GM18520 (cell line): ENCODE measurements around the gene LARP1.
"Not testable (repeated sequence)": the region's sequence is repeated elsewhere in the genome, so short reads cannot be mapped to it uniquely, and the experiment has no call there.

Source experiments
- ATAC-seq: cut with Tn5 transposase; IDR thresholded peaks from one replicate; pipeline ENCODE4 v1.9.1; 2021; ENCODE audit not compliant: unreplicated experiment

The LARP1 gene

DNA sequence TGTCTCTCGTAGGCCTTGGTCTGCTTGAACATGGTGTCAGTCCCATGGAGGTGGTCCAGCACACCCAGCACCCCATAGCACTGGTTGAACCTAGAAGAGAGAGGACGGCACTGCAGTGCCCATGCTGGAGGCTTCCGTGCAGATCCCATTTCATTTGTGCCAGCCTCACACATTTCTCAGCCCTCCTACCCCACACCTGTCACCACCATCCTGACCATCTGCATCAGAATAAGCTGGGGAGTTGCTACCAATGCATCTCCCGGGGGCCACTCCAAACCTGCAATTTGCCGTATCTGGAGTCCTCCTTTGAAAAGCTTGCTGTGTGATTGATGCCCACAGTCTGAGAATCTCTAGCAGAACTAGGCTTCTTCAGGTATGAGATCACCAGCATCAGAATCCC, 65.2 kb downstream of the LARP1 start:
- no peak for ATAC-seq

DNA sequence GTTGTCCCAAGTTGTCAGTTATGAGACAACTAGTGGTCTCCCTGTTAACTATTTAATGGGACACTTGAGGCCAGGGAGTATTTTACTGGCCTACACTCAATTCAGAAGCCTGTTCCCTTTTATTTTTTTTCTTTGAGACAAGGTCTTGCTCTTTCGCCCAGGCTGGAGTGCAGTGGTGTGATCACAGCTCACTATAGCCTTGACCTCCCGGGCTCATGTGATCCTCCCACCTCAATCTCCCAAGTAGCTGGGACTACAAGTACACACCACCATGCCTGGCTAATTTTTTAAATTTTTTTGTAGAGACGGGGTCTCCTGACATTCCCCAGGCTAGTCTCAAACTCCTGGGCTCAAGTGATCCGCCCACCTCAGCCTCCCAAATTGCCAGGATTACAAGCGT, 67.7 kb downstream of the LARP1 start:
- ATAC-seq, result not testable (repeated sequence)

DNA sequence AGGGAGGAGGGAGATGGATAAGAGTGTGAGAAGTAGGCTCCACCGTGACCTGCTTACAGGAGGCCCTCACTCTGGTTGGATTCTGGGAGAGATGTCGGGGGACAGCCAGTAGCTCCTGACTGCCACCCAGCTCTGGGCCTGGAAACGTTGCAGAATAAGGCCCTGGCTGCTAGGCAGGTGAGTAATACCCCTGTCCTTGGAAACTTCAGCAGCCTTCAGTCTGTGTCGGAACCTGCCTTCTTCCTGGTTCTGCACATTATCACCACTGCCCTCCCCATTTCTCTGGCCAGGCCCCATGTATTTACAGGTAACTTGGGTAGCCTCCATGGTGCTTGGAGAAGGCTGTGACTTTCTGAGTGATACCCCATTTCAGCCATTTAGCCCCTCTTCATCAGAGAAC, 68.4 kb downstream of the LARP1 start:
- ATAC-seq, result no peak

DNA sequence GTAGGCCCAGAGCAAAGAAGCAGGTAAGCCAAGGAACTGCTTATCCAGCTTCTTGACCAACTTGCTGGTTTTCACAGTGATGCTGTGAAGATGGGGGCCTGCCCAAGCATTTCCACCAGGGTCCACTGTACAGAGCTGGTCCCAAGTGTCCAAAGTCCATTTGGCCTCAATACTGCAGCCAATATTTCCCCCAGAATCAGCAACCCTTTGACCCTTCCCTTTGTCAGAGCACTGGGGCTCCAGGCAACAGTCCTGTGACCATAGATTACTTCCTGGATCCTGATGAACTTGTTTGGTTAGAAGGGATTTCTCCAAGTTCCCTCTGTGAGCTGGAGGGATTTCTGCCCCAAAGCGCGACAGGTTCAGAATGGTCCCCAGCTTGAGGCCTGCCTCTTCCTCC, 68.9 kb downstream of the LARP1 start:
- no peak for ATAC-seq

DNA sequence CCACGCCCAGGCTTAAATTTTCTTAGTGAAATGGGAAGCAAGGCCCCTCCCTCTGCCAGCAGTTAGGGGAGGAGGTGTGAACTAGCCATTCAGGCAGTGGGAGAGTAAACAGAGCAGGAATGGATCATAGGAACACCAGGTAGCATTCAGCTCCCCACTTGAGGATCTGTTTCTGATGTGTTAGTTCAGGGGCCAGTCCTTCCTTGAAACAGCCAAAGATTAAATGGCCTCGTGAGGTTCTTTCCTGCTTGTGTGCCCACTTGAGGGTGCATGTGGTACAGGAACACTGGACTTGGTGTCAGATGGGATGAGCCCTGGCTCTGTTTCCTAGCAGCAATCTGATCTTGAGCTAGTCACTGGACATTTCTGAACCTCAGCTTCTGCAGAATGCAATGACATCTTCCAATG, 74.0 kb downstream of the LARP1 start:
- no peak for ATAC-seq

DNA sequence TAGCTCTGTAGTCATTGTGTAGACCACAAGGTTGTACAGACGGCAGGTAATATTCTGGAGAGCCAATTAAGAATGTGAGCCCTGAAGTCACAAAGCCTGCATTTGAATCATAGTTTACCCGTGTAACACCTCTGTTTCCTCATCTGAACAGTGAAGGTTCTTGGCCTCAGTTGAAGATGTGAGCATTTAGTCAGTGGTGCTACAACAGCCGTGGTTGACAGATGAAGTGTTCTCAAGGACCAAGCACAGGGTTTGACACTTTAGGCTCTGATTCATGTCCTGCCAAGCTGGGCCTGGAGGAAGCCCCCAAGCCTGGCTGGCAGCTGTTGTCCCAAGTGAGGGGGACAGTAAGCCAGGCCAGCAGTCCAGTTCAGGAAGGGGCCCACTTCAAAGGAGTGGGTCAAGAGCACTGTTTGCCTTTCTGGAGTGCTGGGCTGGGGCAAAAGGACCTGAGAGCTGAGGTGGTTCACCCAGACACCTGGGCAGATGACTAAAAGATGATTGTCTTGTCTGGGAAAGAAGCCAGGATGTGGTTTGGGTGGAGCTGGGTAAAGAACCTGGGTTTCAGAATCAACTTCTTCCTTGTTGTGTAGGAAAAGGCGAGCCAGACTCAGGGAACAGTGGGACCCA, 74.5 kb downstream of the LARP1 start:
- ATAC-seq, result no peak

GRCh38 chr5:154830219-154830595, 75.0 kb downstream of the LARP1 start:
- no peak for ATAC-seq

DNA sequence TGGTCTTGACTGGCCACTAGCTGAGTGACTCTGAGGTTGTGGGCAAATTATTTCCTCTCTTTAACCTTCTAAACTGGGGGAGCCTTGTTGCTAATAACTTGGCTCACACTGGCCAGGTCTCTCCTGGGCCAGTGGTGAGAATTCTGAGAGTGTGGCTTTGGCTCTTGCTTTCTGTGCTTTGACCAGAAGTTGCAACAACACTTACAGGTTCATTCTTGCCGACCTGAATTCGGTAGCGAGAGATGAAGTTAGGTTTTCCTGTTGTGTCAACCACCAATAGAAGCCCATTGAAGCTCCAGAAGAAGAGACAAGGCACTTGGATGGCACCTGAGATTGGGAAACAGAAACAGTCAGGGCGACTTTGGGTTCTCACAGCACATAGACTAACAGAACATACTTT, 75.4 kb downstream of the LARP1 start:
- ATAC-seq, result no peak

- ATAC-seq, result no peak
Measured at GRCh38 chr5:154831451-154831850, 76.3 kb downstream of the LARP1 start.

DNA sequence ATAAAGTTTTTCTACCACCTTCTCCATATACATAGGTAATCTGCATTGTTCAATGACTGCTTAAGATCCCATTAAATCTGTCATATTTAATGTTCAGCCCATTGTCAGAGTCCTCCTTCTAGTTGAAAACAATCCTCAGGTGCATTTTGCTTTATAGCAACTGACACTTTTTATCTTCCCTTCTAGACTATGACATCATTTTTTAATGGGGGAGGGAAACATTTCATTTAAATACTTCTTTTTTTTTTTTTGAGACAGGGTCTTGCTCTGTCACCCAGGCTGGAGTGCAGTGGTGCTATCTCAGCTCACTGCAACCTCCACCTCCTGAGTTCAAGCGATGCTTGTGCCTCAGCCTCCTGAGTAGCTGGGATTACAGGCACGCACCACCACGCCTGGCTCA, 77.6 kb downstream of the LARP1 start:
- not testable (repeated sequence) for ATAC-seq

GRCh38 chr5:154834053-154834452, 78.9 kb downstream of the LARP1 start:
- ATAC-seq, result no peak

DNA sequence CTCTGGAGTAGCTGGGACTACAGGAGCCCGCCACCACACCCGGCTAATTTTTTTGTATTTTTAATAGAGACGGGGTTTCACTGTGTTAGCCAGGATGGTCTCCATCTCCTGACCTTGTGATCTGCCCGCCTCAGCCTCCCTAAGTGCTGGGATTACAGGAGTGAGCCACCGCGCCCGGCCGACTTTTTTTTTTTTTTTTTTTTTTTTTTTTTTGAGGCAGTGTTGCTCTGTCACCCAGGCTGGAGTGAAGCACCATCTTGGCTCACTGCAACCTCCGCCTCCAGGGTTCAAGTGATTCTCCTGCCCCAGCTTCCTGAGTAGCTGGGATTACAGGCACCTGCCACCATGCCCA, 80.5 kb downstream of the LARP1 start:
- not testable (repeated sequence) for ATAC-seq

DNA sequence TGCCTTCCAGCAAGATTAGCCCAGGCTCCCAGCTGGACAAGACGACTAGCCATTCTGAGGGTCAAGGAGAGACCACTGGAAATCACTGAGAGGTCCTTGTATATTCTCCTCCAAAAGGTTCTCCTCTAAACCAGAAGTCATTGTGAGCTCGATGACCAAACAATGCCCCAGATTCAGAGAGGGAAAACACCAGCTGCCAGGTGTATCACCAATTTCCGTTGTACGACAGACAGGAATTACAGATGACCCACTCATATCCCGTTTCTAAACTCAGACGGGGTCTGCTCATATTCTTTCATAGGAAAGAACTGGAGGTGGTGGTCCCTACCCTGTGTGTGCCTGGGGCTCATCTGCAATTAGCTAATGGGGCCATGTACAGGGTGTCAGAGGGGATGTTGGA, 81.0 kb downstream of the LARP1 start:
- no peak for ATAC-seq

DNA sequence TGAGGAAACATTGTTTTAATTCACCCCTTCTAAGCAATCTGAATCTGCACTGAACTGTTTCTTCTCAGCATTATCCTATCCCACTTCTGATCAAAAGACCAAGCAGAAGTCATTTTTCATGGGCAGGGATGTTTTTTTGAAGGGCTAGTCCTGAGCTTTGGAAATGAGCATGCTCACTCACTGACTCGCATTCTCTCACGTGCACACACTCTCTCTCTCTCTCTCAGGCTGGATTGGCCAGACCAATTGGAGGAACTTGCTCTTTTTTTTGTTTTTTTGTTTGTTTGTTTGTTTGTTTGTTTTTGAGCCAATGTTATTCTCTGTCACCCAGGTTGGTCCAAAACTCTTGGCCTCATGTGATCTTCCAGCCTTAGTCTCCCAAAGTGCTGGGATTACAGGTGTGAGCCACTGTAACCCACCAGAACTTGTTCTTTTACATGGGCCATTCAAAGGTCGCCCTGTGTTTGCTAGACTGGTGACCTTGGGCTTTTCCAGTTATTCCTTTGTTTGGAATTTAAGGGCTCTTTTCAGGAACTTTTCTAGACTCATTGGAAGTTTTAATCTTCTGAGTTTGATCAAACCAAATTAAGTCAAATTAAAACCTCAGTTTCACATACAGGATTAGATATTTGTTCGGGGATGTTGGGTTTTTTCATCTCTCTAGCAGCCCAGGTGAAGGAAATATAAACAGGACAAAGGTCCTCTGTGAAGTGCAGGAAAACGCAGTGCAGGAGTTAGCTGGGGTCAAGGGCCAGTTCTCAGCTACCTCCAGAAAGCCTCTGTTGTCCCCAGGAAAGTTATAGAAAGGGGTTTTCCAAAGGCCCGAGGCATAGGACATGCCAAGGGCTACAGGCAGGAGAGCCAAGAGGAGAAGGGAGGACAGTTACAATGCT, 82.1 kb downstream of the LARP1 start:
- ATAC-seq, result no peak

DNA sequence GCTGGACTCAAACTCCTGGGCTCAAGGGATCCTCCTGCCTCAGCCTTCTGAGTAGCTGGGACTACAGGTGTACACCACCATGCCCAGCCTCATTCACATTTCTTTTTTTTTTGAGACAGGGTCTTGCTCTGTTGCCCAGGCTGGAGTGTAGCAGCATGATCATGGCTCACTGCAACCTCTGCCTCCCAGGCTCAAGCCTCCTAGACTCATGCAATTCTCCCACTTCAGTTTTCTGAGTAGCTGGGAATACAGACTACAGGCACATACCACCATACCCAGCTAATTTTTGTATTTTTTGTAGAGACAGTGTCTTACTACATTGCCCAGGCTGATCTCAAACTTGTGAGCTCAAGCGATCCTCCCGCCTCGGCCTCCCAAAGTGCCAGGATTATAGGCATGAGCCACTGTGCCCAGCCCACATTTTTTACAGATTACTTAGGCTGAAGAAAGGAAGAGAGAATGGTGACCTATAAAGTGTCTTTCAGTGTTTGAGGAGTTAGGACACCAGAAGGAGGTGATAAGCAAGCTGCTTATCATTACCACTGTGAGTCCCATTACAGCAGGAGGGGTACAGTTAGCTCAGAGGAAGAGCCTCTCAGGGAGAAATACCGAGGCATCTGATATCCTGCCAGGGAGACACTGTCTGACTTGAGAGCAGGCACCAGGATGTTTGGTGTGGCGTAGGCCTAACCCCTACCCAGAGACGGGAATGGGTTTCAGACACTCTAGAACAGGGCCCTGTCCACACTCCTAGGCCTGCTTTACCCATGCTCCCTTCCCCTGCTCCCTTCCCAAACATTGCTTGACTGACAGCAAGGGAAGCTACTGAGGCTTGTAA, 85.5 kb downstream of the LARP1 start:
- no peak for ATAC-seq

- ATAC-seq, result no peak
Measured at GRCh38 chr5:154841273-154841661, 86.1 kb downstream of the LARP1 start.

DNA sequence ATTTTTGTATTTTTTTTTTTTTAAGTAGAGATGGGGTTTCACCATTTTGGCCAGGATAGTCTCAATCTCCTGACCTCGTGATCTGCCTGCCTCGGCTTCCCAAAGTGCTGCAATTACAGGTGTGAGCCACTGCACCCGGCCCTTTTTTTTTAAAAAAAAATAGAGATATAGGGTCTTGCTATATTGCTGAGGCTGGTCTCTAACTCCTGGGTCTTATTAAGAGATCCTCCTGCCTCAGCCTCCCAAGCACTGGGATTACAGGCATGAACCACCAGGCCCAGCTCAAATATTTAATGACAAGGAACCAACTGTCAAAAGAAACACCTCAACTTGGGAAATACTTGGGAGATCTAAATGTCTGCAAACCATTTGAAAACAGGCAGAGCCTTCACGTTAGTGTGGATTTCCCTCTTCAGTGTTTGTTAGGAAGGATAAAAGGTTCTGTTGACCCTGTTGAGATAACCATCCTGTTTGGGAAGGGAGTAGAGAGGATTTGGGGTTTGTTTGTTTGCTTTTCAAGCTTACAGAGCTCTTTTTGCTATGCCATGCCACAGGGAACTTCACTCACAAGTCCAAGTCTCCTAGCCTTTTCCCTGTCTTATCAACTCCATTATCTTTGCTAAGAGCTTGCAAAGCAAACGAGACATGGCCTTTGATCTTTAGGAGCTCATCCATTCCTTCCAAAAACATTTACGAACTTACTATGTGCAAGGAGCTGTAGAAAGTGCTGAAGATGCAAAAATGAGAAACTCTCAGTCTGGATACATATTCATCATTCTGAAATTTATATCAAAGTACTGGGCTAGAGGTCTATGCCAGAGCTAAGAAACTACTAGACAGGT, 87.7 kb downstream of the LARP1 start:
- ATAC-seq, result no peak

DNA sequence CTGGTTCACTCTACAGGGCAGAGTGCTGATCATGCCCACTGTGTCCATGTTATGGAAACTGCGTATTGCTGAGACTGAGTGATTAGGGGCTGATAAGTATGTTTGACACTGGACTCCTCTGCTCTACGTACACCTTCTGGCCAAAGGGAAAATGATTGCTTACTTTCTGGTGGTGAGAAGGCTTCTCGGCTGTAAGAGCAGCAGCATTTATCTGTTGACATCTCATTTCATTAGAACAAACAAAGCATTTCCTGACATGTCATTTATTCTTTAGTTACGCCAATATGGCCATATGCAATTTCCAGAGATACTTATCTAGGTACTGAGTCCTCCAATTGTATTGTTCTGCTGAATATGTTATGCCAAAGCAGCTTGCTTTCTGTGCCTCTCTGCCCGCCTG, 89.6 kb downstream of the LARP1 start:
- no peak for ATAC-seq

DNA sequence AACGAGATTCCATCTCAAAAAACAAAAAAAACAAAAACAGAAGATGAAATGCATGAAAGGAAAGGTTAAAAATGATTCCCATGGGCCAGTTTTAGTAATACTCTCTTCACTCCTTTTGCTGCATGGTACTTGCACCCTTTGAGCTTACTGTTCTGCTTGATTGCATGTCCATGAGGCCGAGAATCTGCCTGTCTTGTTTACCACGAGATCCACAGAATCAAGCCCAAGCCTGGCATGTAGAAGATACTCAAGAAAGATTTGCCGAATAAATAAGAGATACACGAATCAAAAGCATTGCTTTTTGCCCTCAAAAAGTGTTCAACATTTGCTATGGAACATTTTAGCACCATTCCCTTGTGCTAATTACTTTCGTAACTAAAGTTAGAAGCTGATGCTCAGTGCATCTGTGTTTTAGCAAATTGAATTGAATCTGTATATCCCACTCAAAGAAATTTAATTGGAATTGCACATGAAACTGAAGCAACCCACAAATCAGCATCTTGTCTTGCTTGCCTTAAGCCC, 94.1 kb downstream of the LARP1 start:
- ATAC-seq, result no peak

- no peak for ATAC-seq
Measured at GRCh38 chr5:154849791-154850201, 94.6 kb downstream of the LARP1 start.
